ENCODE results near the gene EXOC2.
"Not testable (repeated sequence)": the region's sequence is repeated elsewhere in the genome, so short reads cannot be mapped to it uniquely, and the experiment has no call there.

EXOC2 gene

DNA sequence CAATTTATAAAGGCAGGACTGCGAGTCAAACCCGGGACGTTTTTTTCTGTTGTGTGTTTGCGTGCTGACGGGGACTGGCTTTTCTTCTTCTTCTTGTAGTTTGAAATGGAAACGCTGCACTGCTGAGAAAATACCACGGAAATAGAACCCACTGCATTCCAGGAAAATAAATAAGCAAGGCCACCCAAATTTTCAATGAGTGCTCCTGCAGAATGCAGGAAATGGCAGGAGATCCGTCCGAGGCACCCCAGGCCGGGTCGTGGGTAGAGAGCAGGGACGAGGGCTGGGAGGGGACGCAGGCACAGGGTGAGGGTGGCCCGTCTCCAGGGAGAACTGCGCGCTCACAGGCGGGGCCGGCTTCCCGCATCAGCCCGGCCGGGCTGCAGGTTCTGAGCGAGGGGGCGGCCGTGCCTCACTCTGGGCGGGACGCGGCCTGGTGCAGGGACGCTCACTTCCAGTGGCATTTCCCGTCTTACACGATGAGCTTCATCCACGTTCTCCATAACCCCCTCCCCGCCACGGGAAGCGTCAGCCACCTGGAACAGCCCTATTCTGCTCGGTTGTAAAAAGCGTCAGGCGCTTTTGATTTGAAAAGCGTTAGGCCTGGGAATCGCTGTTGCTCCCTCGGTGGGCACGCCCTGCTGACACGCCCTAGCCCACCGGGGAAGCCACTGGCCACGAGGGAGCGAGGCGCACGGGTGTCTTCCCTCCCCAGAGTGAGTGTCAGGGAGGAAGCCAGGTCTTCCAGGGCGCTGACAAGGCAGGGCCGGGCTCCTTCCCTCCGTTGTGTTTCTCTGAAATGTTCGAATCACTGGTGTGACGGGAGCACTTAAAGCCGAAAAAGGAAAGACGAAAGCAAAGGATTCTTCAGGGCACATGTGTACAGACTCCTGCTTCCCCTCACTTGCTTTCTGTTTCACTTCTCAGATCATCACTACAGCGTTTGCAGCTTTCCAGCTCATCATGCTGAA, 17.9 kb upstream of the EXOC2 start:
- peak; percentile 1 for DNase-seq

DNA sequence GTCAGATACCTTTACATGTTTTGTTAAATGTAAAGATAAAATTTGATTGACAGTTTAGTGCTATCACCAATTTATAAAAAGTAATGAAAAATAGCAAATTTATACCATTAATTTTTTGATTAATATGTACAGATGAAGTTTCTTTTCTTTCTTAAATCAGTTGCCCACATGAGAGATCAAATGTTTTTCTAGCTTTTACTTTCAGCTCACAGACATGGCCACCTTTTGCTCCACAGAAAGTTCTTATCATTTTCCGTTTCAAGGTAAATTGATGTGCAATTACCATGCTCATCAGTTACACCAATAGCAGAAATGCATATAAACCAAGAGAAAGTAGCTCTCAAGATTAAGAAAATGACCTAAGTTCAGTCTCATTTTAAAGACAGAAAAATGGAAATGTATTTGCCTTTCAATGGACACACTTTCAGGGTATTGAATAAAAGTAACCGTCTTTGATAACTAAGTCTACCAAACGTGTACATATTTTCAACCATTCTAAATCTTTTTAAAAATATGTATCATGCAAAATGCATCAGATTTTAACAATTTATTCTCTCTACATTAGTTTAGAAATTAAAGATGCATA, 16.6 kb upstream of the EXOC2 start:
- no peak for DNase-seq

DNA sequence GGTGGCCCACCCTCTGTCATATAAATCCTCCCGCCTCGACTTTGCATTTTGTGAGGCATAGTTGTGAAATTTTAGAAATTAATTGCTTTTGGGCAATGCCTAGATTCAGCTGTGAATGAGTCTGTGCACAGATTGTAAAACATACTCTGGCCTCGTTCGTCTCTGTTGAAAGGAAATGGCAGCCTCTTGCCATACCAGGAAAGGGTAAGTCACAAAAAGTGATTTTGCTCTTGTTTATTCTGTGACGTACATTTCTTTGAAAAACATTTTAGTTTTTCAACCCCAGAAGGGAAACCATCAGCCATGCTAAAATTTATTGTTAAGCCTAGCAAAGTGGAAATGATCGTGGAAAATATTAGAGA, 15.3 kb upstream of the EXOC2 start:
- DNase-seq: no peak

DNA sequence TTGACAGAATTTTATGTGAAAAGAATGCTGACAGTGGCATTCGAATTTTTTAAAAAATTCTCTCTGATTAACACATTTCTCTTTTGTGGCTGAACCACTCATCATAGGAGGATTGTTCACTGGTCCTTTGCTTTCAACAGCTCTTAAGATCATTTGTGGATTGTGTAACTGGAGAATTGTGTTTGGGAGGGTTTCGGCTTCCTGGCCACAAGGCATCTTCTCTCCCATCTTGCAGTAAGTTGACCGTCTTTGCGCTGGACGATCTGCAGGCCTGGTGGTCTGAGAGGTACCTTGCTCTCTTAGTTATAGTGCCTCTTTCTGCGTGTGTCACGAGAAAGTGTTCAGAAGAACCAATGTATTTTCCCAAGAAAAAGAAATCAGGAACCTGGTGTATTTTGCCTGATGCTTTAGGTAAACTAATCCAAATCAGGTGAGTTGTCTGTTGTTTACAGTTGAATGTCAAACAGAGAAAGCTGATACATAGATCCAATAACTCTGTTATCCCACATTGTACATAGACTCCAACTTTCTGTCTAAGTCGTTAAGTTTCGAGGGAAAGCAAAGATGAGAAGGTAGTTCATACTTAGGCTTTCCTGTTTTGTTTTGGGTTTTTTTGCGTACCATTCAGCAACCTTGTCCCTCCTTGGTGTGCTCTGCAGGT, 14.8 kb upstream of the EXOC2 start:
- no peak for DNase-seq

DNA sequence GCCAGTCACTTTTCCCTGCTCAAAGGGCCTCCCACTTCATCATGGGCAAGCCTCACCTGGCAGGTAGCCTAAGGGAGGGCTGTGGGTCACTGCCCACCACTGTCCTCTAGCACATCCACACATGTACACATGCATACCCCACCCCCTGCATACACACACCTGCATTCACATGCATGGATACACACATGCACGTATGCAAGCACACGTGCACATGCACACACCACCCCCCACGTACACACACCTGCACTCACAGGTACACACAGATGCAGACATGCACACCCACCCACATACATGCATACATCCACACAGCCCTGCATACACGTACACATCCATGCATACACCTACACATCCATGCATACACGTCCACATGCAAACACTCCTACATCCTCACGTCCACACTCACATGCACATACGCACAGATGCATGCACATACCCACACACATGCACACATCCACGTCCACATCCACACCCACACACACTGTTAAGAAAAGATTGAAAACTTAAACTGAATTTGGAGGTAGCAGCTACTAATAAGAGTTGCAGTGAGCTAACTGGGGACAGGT, 14.0 kb upstream of the EXOC2 start:
- no peak for DNase-seq

GRCh38 chr6:706146-706545, 13.2 kb upstream of the EXOC2 start:
- DNase-seq: no peak

DNA sequence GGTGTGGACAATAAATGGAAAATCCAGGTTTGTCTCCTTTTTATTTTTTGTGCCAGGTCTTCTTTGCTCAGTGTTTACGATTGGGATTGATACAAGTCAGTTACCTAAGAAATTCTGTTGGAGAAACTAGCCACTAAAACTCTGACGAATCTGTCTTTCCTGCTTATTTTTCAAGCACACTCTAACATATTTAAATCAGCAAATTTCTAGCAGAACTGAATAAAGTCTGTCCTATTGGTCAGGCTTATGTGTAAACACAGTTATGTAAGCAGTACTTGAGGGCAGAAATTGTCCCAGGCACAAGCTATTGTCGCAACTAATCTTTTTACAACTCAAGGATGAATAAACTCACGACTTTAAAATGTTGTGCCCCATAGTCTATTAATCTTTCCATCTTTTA, 12.1 kb upstream of the EXOC2 start:
- DNase-seq: no peak

- DNase-seq: no peak
Measured at GRCh38 chr6:704046-704445, 11.1 kb upstream of the EXOC2 start.

DNA sequence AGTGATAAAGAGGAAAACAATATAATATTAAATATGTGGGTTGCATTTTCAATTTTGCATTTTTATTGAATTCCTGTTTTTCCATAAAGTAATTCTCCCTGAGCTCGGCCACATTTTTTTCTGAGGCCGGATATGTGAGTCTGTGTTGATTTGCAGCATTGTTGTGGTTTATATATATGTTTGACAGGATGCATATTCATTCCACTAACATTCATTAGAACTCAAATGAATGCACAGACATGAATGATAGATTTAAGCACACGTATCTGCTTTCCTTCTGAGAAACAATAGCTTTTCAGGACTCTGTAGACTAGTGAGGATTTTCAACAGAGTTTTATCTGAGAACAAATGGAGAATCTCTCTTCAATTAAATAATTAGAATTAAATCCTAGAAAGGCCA, 10.6 kb upstream of the EXOC2 start:
- DNase-seq: no peak

DNA sequence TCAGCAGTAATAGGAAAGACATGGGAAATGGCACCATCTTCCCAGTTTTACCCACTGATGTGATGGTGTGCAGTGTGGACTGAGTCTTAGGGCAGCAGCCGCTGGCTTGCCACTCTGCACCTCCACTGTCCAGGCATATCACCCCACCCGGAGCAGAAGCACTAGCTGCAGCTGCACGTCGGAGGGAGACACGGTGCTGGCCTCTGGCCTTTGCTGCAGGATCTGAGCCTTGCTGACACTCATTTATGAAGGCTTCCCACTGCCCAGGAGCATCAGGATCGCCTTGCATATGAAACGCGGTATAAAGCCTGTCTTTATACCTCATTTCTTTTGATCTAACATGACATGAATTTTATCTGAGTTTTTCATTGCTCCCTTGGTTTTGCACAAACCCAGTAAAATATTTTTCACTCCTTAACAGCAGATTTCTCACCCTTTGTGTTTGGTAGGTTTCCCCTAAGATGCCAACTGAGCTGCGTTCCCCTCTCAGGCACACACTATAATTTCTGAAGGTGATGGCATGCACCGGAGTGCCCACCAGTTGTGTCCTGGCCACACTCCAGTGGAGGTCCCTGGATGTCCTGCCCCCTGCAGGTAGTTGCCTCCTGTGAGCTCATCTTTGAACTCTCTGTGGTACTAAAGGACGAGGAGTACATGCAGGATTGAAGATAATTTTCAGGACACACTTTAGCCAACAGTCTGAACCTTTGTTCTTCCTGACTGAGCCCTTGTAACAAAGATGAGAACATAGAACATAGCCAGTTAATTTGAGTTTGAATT, 9.0 kb upstream of the EXOC2 start:
- no peak for DNase-seq

- DNase-seq: no peak
Measured at GRCh38 chr6:701215-701614, 8.3 kb upstream of the EXOC2 start.

DNA sequence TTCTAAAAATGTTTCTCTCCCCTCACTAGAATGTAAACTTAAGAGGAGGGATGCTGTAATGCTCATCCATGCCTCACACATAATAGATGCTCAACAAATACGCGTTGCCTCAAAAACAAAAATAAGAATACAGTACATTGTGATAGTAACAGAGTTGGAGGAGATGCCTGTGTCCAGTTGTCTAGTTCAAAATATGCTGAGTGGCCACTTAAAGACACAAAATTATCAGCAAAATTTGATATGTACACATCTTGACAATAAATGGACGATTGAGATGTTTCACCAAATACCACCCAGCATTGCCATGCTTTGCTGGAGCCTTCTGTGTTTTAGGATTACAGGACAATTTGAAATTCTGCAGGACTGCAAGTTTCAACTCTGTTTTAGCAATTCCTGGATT, 7.6 kb upstream of the EXOC2 start:
- no peak for DNase-seq

GRCh38 chr6:699319-699718, 6.4 kb upstream of the EXOC2 start:
- no peak for DNase-seq

DNA sequence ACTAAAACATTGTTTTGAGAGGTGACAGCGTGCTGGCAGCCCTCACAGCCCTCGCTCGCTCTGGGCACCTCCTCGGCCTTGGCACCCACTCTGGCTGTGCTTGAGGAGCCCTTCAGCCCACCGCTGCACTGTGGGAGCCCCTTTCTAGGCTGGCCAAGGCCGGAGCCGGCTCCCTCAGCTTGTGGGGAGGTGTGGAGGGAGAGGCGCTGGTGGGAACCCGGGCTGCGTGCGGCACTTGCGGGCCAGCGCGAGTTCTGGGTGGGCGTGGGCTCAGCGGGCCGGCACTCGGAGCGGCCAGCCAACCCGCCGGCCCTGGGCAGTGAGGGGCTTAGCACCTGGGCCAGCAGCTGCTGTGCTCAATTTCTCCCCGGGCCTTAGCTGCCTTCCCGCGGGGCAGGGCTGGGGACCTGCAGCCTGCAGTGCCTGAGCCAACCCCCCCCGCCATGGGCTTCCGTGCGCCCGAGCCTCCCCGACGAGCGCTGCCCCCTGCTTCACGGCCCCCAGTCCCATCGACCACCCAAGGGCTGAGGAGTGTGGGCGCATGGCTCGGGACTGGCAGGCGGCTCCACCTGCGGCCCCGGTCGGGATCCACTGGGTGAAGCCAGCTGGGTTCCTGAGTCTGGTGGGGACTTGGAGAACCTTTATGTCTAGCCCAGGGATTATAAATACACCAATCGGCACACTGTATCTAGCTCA, 1.6 kb upstream of the EXOC2 start:
- not testable (repeated sequence) for DNase-seq

- DNase-seq: no peak
Measured at GRCh38 chr6:693723-694009, 727 bp upstream of the EXOC2 start.

- peak; percentile 4 for DNase-seq
Measured at GRCh38 chr6:692356-692851, 535 bp downstream of the EXOC2 start.

DNA sequence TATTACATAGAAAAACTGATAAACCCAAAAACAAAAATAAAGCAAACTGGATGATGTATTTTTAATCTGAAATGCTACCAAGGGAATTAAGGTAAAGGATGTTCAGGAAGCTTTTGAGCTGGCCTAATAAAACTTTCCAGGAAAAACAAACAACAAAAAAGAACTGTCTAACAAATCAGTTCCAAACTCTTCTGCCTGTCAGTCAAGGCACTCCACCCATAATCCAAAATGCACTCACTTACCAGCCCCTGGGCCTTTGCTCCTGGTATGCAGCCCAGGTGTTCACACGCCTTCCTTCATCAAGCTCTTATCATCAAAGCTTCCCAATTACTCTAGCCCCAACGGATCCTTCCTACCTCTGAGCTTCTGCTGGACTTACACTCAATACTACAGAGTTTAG, 3.7 kb downstream of the EXOC2 start:
- DNase-seq: no peak

- DNase-seq: no peak
Measured at GRCh38 chr6:686497-686896, 6.4 kb downstream of the EXOC2 start.

DNA sequence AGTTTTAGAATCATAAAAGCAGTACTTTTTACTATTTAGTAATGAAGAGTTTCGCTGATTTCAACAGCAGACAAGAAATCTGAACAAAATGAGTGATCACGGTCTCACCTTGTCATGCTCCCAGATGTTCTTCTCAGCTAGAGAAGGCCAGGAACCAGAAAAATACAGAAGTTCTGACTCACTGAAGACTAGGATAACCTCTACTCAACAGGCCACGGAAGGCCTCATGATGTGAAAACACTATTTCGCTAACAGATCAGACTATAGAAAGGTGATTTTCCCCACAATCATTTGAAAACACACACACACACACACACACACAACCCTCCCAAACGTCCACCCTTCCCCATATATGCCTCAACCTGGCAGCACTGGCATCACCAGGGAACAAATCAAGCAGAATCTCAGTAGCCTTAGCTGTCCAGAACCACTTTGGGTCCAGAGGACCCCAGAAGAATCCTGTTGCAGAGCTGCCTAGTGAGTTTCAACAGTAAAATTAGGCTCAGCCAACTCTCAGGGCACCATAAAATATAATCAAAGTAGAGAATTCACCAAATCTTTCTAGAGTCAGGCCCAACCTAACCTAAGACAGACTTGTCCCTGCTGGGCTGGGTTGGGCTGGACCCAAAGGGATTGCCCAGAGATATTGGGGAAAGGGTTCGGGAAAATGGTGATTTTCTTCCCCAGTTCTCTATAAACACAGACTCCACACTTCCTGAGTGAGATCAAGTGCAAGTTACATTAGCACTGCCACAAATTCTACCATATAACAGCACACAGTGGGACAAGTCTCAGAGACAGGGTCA, 7.9 kb downstream of the EXOC2 start:
- no peak for DNase-seq

DNA sequence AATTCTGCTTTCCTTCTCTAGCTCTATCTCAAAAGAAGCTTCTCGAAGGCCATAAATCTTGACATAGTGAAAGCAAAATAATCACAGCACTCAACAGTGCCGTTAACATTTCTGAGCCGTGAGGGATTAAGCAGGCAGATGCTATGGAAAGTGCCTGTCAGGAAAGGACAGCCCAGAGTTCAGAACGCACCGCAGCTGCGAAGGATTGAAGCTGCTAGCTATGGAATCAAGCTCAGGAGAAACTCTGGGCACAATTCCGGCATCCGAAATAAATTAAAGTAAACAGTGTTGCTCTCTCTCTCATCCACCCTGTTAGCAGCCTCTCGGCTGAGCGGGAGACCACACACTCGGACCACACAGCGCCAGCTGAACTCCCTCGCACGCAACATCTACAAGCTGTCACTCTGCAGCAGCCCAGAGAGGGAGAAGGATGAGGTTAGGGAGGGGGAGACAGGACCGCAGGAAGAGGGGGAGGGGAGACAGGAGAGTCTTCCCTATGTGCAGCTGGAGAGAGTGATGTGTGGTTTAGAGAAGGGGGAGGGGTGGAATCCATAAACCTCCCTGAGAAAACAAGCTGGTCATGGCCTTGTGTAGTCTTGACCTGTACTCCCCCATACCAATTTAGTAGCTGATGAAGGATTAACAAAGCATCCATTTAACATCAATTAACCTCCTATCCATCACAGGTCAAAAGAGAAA, 9.0 kb downstream of the EXOC2 start:
- DNase-seq: peak; percentile 85

Data from NCI-H510A treated with DMSO at 0.1 percent for 48 hours (cell line).